Measurements from ENCODE around the gene LMO1.

LMO1 gene

GRCh38 chr11:8288166-8288772, 24.6 kb upstream of the LMO1 start:
- DNase-seq: no peak

- no peak for DNase-seq
Measured at GRCh38 chr11:8287703-8288102, 24.0 kb upstream of the LMO1 start.

- DNase-seq: peak; percentile 25
Measured at GRCh38 chr11:8287297-8287696, 23.6 kb upstream of the LMO1 start.

DNA sequence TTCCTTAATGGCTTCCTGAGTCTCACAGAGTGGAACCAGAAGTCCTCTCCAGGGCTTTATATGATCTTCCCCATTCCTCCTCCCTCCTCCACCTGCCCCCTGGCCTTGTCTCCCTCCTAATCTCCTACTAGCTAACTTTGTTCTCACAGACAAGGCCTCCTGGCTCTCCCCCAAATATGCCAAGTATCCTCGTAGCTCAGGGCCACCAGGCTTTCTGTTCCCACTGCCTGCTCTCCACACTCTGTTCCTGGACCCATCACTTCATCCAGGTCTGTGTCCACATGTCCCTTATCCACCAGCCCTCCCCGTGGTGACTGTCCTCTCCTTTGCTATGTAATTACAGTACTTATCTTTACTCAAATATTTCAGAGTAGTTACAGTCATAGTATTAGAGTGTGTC, 23.2 kb upstream of the LMO1 start:
- DNase-seq: no peak

GRCh38 chr11:8285796-8286195, 22.1 kb upstream of the LMO1 start:
- no peak for DNase-seq

- no peak for DNase-seq
Measured at GRCh38 chr11:8285228-8285627, 21.6 kb upstream of the LMO1 start.

GRCh38 chr11:8283465-8284230, 20.0 kb upstream of the LMO1 start:
- no peak for DNase-seq

DNA sequence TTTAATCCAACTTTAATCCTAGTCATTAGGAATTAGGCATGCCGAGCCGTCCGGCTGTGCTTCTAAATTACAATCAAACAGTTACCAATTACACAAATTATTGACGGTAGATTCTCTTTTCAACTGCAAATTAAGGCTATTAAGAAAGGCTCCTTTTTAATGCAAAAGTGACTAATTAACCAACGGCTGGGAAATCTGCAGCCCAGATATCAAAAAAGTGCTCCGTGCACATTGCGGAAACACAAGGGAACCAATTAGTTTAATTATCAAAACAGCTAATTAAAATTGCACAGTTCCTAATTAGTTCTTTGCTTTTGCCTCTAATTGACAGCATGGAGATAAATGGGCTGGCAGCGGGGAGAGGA, 19.4 kb upstream of the LMO1 start:
- no peak for DNase-seq

- DNase-seq: no peak
Measured at GRCh38 chr11:8282631-8283030, 19.0 kb upstream of the LMO1 start.

- no peak for DNase-seq
Measured at GRCh38 chr11:8281266-8281665, 17.6 kb upstream of the LMO1 start.

- DNase-seq: no peak
Measured at GRCh38 chr11:8277691-8278090, 14.0 kb upstream of the LMO1 start.

GRCh38 chr11:8276528-8276927, 12.8 kb upstream of the LMO1 start:
- DNase-seq: no peak

DNA sequence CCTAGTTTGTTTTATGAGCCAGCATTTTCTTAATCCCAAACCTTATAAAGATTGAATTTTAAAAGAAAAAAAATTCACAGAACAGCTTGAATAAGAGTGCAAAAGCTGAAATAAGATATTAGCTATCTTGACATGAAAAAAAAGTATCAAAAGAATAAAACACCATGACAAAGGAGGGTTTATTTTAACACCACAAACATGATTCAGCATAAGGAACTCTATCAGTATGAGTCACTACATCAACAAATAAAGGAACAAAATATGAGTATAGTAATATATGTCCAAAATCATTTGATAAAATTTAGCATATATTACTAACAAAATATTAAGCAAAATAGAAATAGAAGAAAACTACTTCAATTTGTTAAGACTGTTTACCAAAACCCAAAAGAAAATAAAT, 9.6 kb upstream of the LMO1 start:
- DNase-seq: no peak

- DNase-seq: no peak
Measured at GRCh38 chr11:8271106-8271886, 7.6 kb upstream of the LMO1 start.

DNA sequence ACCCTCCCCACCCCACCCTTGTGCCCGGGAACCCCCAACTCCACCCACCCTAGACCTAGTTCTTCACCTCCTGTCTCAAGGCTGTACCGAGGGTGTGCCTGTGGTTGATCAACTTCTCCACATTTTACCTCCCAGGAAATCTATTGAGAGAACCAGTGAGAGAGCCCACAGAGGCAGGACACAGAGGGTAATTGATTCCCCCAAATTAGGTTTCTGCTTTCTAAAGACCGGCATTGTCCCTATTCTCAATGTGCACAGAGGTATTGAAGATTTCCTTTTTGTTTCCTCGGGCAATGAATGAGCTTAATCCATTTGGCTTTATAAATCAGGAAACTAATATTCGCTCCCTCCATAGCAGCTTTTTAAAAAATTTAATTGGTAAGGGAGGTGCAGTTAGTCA, 6.0 kb upstream of the LMO1 start:
- DNase-seq: no peak

GRCh38 chr11:8268530-8269400, 5.1 kb upstream of the LMO1 start:
- no peak for DNase-seq

GRCh38 chr11:8267831-8268529, 4.3 kb upstream of the LMO1 start:
- DNase-seq: peak; percentile 8

GRCh38 chr11:8267280-8267679, 3.6 kb upstream of the LMO1 start:
- no peak for DNase-seq

DNA sequence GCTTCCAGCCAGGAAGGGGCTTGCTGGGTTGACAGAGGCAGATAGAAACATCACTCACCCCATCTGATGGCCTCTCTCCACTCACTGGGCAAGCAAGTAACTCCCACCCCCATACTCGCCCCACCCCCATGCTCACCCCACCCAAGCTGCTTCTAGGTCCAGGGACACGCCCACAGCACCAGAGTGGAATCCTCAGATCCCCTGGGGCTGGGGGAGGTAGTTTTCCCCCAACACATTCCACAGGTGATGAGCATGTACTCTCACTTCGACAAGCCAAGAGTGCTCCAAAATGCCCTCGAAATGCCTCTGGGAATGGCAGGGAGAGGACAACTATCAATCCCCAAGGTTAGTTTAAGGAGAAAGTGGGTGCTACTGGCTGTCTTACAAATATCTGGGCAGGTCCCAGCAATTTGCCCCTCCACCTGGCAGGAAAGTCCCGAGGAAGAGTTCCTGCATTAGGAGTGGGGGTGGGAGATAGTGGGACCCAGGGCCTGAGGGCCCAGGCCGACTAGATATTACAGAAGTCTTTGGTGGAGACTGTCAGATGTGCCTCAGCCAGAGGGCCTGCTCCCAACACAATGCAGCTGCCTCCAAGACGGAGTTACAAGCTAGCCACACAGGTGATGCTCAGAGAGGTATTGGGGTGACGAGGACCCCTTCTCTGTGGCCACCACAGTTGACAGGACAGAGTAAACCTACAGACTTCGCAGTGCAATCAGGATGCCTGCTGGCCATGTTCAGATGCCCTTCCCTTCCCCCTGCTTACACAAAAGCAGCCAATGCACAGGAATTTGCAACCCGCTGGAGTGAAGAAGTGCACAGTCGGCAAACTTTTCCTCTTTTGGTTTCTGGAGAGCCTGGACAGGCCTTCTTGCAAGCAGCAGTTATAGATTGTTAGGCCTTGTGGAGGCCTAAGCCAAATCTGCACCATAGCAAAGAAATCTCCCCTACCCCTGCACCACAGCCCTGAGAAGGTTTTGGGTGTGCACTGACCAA, 2.9 kb upstream of the LMO1 start:
- no peak for DNase-seq

GRCh38 chr11:8265681-8266241, 2.1 kb upstream of the LMO1 start:
- DNase-seq: no peak

Measured in RPMI8226 (cell line).